ENCODE results near the gene GCSAM.
"Not testable (repeated sequence)": the region's sequence is repeated elsewhere in the genome, so short reads cannot be mapped to it uniquely, and the experiment has no call there.

The GCSAM gene

GRCh38 chr3:112097378-112097777 lies 35.7 kb downstream of the GCSAM start:
- peak; percentile 7 for DNase-seq

DNA sequence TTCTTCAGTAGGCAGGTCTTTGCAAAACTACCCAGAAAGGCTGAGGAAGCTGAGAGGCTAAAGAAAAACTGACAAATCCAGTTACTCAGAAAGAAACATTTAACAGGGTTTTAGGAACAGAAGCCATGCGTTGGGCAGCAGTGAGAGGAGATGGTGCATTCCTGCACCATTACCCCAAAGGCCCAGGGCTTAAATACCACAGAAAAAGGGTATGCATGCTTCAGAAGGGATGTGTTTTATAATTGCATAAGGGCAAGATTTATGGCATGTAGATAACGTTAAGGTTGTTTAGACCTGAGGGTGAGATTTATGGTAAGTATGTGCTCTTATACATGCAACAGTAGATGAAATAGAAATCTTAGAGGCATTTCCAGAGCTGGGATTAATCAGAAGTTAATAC lies 36.9 kb downstream of the GCSAM start:
- no peak for DNase-seq

GRCh38 chr3:112095731-112096130 lies 37.3 kb downstream of the GCSAM start:
- DNase-seq, result no peak

DNA sequence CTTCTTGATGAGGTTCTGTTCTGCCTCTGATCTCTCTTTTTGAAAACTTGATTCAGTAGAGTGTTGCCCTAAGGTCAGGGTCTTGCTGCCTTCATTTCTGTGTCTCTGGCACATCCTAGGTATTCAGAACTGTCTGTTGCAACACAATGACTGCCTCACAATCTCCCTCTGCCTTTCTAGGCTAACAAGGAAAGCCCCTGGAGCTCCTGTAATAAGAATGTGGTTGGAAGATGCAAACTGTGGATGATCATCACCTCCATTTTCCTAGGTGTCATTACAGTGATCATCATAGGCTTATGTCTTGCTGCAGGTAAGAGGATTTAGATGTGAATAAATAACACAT lies 39.9 kb downstream of the GCSAM start:
- no peak for DNase-seq

DNA sequence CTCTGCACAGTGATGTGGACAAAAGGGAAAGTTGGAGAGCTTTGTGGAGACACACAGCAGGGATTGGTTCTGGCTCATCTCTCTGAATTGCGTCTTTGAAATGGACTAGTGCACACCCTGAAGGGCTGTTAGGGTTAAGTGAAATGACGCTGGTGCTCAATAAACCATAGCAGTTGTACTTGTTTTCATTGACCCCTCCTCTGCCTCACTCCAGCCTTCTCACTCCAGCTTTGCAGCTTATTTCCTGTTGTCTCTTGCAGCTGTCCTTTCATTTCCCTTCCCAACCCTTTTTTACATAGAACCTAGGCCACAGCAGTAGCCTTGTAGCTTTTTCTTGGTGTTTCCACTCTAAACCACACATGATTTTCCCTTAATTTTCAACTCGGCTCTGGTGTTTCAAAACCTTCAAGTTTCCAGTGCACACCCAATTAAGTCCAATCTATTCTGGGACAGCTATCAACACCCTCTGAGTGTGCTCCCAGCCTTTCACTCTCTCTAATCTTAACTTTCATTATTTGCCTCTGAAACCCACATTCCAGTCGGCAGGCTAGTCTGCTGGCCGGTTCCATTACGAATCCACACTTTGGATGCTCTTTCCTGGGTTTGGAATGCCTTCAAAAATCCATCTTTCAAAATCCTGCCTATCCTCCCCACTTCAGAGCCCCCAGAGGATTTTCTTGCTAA lies 40.4 kb downstream of the GCSAM start:
- no peak for DNase-seq

DNA sequence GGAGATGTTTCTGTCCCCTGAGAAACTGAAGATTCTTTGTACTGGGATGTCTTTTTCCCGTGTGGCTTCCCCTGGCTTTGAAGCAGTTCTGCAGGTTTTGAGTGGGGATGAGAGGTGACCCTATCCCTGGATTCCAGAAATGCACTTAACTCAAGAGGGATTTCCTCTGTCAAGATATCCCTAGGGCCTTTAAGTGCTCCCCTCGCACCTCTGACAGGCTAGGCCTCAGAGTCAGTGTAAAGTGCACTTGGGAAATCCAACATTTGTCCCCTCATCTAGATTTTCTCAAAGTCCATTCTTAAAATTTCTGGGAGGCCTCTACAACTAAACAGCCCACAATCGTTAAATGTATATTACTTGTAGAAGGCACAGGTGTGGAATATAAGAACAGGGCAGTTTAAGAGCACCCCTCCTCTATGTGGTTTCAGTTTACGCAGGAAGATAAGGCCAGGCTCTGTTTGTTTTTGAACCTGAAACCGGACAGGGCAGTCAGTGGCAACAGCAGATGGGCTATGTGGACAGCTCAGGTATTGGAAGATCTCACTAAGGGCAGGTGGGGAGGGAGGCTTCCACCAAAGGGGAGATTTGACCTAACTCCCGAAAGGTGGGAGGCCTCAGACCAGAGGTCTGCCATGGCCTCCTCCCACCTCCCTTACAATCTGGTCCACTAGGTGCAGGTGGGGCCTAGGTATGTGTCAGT lies 42.0 kb downstream of the GCSAM start:
- DNase-seq, result peak; percentile 9

- DNase-seq, result no peak
Measured at GRCh38 chr3:112089956-112090886, 42.8 kb downstream of the GCSAM start.

- DNase-seq, result no peak
Measured at GRCh38 chr3:112088944-112089343, 44.1 kb downstream of the GCSAM start.

- DNase-seq, result no peak
Measured at GRCh38 chr3:112087746-112088145, 45.3 kb downstream of the GCSAM start.

DNA sequence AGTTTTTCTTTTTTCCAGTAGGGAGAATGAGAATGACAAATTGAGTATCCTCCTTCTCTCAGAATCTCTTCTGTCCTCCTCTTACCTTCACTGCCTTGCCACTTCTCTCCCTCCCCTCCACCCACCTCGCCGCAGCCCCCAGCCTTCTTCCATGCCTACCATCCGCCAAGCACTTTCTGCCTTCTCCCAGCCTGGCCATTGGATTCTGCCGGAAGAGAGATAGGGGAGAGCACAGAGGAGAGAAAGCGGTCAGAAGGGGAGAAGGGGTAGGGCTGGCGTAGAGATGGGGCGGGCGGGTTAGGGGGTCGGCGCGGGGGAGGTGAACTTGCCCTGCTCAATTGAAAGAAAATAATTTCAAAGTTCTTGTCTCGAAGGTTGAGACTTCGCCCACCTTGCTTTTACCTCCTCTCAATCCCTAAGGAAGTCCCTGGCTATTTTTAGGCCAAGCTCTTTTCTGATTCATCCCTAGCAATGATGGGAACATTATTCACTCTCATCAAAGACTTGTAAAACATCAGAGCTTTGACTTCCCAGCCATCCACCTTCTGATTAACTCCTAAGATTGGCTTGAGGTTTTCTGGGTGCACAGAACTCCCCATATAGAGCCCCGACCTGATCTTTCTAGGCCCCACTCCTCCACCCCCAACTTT lies 46.0 kb downstream of the GCSAM start:
- DNase-seq, result no peak

DNA sequence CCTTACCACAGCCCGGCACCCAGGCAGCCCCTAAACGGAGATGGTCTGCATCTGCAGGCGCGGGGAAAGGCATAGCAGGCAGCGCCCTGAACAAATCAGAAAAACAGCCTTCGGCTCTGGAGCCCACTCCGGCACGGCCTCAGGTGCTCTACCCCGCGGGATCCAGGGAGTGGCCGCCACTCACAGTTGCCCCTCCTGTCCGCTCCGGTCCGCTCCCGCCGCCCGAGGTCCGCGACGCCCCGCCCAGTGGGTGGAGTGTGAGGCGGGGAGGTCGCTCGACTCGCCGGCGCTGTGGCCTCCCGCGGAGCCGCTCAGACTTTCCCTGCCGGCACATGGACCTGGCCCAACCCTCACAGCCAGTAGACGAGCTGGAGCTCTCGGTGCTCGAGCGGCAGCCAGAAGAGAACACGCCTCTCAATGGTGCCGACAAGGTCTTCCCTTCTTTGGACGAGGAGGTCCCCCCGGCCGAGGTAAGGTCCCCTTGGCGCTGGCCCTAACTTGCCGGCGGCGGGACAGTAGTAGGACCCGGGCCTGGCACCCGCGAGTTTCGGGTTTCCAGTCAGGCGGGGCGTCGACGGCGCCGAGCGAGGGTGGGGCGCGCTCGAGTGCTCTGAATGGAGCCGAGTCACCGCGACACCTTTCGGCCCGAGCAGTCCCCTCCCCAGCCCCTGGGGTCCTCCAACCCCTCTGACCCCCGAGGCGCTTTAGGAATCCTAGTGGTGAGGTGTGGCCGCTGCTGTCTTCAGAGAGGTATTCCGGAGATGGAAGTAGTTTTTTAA lies 46.8 kb downstream of the GCSAM start, which contains the start of gene C3orf52:
Gene C3orf52, plus strand, starts transcription at position 314 of the 779 bp plus-strand sequence. Its CDS starts 19 bp downstream, at position 333.
- DNase-seq, result peak; percentile 45

DNA sequence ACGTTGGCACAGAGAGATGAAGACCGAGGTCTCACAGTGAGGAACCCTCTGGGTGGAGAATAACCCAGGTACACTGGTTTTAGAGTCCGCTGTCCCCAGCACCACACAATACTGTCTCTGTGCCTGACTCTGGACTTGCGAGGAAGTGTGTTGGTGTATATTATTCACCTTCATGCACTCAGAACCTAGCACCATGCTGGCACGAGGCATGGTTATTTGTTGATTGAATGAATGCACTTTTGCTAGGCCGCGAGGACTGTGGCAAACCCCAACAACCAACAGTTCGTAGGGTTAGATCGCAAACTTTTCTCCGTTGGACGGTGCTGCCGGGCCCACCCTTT lies 47.3 kb downstream of the GCSAM start:
- DNase-seq, result no peak

GRCh38 chr3:112084980-112085705 lies 47.9 kb downstream of the GCSAM start:
- DNase-seq, result no peak

GRCh38 chr3:112083239-112083638 lies 49.8 kb downstream of the GCSAM start:
- no peak for DNase-seq

DNA sequence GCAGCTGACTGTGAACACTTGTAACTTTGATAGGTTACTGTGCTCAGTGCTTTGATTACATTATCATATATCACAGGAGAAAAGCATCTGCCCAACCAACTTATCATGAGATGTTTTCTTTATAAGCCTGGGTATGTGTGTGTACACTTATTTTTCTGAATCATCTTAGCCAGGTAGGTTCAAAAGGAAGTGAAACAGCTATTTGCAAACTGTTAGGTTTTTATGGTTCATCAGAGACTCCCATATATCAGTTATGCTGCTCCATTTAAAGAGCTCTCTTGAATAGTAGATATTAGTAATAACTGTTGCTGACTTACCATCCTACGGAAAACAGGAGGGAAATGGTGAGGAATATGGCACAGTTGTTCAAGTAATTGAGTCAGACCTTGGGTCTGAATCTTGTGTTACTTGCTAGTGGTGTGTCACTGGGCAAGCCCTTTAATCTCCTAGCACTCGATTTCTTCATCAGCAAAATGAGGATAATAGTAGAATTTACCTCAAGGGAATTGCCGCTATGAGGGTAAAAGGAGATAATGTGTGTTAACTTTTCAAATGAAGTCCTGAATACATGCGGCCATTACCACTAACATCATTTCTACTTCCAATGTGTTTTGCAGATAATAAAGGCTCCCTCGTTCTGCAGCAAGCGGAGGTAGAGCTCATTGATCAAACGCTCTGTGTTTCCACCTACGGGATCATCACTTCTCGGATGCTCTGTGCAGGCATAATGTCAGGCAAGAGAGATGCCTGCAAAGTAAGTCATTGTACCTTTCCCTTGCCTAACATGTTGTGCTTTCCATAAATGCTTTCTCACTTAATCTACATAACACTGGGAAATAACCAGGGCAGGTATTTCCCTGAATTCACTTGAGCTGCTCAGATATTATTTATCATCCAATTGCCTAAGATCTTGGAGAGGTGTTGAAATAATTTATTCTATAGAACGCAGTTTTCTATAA lies 54.6 kb downstream of the GCSAM start:
- DNase-seq, result no peak

GRCh38 chr3:112074616-112075497 lies 58.2 kb downstream of the GCSAM start:
- peak; percentile 51 for DNase-seq

DNA sequence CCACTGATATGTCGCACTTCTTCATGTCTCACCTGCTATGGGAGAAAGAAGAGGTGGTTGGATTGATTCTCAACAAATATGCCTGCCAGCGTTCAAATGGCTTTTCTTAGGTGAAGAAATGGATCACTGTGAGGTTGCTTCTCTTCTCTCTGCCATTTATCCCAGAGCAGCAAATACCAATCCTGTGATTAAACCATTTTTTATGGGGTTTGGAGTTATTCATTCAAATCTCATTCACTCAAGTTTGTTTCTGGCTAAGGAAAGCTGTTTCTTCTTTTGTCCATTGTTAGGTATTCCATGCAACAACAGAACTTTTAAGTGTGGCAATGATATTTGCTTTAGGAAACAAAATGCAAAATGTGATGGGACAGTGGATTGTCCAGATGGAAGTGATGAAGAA lies 59.0 kb downstream of the GCSAM start:
- no peak for DNase-seq

DNA sequence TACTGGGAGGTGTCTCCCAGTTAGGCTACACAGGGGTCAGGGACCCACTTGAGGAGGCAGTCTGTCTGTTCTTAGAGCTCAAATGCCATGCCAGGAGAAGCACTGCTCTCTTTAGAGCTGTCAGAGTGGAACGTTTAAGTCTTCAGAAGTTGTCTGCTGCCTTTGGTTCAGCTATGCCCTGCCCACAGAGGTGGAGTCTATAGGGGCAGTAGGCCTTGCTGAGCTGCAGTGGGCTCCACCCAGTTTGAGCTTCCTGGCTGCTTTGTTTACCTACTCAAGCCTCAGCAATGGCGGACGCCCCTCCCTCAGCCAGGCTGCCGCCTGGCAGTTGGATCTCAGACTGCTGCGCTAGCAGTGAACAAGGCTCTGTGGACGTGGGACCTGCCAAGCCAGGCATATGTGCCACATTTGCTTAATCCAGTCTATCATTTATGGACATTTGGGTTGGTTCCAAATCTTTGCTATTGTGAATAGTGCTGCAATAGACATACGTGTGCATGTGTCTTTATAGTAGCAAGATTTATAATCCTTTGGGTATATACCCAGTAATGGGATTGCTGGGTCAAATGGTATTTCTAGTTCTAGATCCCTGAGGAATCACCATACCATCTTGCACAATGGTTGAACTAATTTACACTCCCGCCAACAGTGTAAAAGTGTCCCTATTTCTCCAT lies 60.5 kb downstream of the GCSAM start:
- not testable (repeated sequence) for DNase-seq

Data from DMS79 treated with DMSO at 0.1 percent for 48 hours (cell line).